H1 (cell line): ENCODE results near the gene TLR9. TPM values are rescaled to one million over a fixed set of nuclear protein-coding genes. Genes with fewer than 3 reads are reported as not detected.

Experiments
- CTCF ChIA-PET: fragments of 300-600 bp; sonication (Branson Sonifier 250); formaldehyde crosslinking; loops from one replicate; lab custom pipeline; 2021; ENCODE audit not compliant: partially characterized antibody; lab: Charles Lee
- POLR2A ChIA-PET: fragments of 300-600 bp; sonication (Branson Sonifier 250); formaldehyde crosslinking; loops from one replicate; lab custom pipeline; 2021; ENCODE audit warnings: inconsistent platforms; ENCODE audit not compliant: partially characterized antibody; lab: Charles Lee
- DNase-seq, 2 experiments: peaks; one replicate each; pipeline versions ENCODE4 v3.0.0 to v3.0.0-alpha.2; 2010 to 2022; ENCODE audit warnings: low spot score in 2 of 2, low read depth in 1 of 2, mixed read lengths in 1 of 2
- FAIRE-seq: peaks from 2 replicates; lab custom pipeline; 2011; peaks lifted over from hg19 to GRCh38; lab: Jason Lieb, UNC
- H2AFZ ChIP-seq: 2 replicates; pipeline ENCODE4 v1.8.1; 2012; ENCODE audit warnings: low read length, inconsistent platforms
- H2AK5ac ChIP-seq: 2 replicates; pipeline ENCODE4 v1.6.1; 2013; ENCODE audit warnings: low read depth, low read length
- H2BK120ac ChIP-seq: replicated peaks from 2 replicates; pipeline ENCODE3; 2013; ENCODE audit warnings: low read depth, low read length, inconsistent platforms
- H2BK12ac ChIP-seq: 2 replicates; pipeline ENCODE4 v1.6.1; 2013; ENCODE audit warnings: low read depth, low read length
- H2BK15ac ChIP-seq: 2 replicates; pipeline ENCODE4 v1.6.1; 2013; ENCODE audit warnings: low read length
- H2BK20ac ChIP-seq: 2 replicates; pipeline ENCODE4 v1.6.1; 2013; ENCODE audit warnings: low read length
- H2BK5ac ChIP-seq: 2 replicates; pipeline ENCODE4 v1.6.1; 2013; ENCODE audit warnings: low read depth, low read length
- H3K14ac ChIP-seq: 2 replicates; pipeline ENCODE4 v1.6.1; 2013; ENCODE audit warnings: inconsistent platforms; ENCODE audit not compliant: insufficient read length
- H3K18ac ChIP-seq: 2 replicates; pipeline ENCODE4 v1.6.1; 2013; ENCODE audit warnings: low read length; ENCODE audit errors: extremely low read depth
- H3K23ac ChIP-seq: 2 replicates; pipeline ENCODE4 v1.6.1; 2013; ENCODE audit warnings: inconsistent platforms; ENCODE audit not compliant: insufficient read length
- H3K23me2 ChIP-seq: 2 replicates; pipeline ENCODE4 v1.6.1; 2013; ENCODE audit warnings: low read depth, low read length
- H3K27ac ChIP-seq: 2 replicates; pipeline ENCODE4 v1.6.1; 2011; ENCODE audit warnings: low read depth, low read length, inconsistent platforms
- H3K27me3 ChIP-seq, 4 experiments: replicated peaks in 1 of 4; 1 replicate in 1 of 4; 2 replicates in 3 of 4; pipeline versions ENCODE4 v1.6.1 to v1.8.1; 2011 to 2013; ENCODE audit warnings: low read length in 3 of 4, mild to moderate bottlenecking in 3 of 4, inconsistent platforms in 2 of 4, mixed read lengths in 2 of 4, moderate library complexity in 1 of 4; ENCODE audit not compliant: control insufficient read depth in 3 of 4, insufficient read depth in 3 of 4; ENCODE audit errors: extremely low read depth in 1 of 4
- H3K36me3 ChIP-seq, 4 experiments: 2 replicates each; pipeline versions ENCODE4 v1.6.1 to v1.8.1; 2011 to 2013; ENCODE audit warnings: mild to moderate bottlenecking in 4 of 4, low read length in 3 of 4, moderate library complexity in 2 of 4, control low read depth in 1 of 4, inconsistent platforms in 1 of 4; ENCODE audit not compliant: insufficient read depth in 4 of 4, control insufficient read depth in 2 of 4
- H3K4ac ChIP-seq: replicated peaks from 2 replicates; pipeline ENCODE3; 2013; ENCODE audit warnings: low read length, low read depth, mixed read lengths, inconsistent platforms; ENCODE audit not compliant: insufficient read length
- H3K4me1 ChIP-seq, 4 experiments: replicated peaks in 1 of 4; 1 replicate in 1 of 4; 2 replicates in 3 of 4; pipeline versions ENCODE4 v1.6.1 to v1.8.1; 2011 to 2013; ENCODE audit warnings: low read length in 3 of 4, inconsistent platforms in 2 of 4, mixed read lengths in 1 of 4; ENCODE audit not compliant: insufficient read depth in 4 of 4, control insufficient read depth in 3 of 4
- H3K4me2 ChIP-seq, 2 experiments: 2 replicates each; pipeline versions ENCODE4 v1.6.1 to v1.8.1; 2011 to 2013; ENCODE audit warnings: low read depth in 2 of 2, low read length in 2 of 2, control low read depth in 1 of 2, inconsistent platforms in 1 of 2, mild to moderate bottlenecking in 1 of 2; ENCODE audit not compliant: insufficient read depth in 1 of 2
- H3K4me3 ChIP-seq, 4 experiments: fragments of 200-600, 300-600 bp in 1 of 4; sonication (generic), shearing (Covaris generic), sonication (Bioruptor Twin) in 1 of 4; 2 replicates each; pipeline versions ENCODE4 v1.5.1 to v1.8.1; 2011 to 2016; ENCODE audit warnings: low read length in 4 of 4, low read depth in 3 of 4, control low read depth in 2 of 4, inconsistent platforms in 2 of 4, mild to moderate bottlenecking in 2 of 4, mixed read lengths in 1 of 4, moderate library complexity in 1 of 4; ENCODE audit not compliant: insufficient read depth in 2 of 4; ENCODE audit errors: extremely low read depth in 1 of 4
- H3K56ac ChIP-seq: replicated peaks from 2 replicates; pipeline ENCODE3; 2013; ENCODE audit warnings: low read depth, mild to moderate bottlenecking, mixed read lengths, low read length, inconsistent platforms; ENCODE audit not compliant: insufficient read length
- H3K79me1 ChIP-seq: 2 replicates; pipeline ENCODE4 v1.6.1; 2013; ENCODE audit warnings: low read depth, low read length, control low read depth
- H3K79me2 ChIP-seq, 2 experiments: 2 replicates each; pipeline versions ENCODE4 v1.6.1 to v1.8.1; 2012 to 2013; ENCODE audit warnings: low read length in 2 of 2, mild to moderate bottlenecking in 2 of 2, inconsistent platforms in 1 of 2; ENCODE audit not compliant: insufficient read depth in 2 of 2, control insufficient read depth in 1 of 2
- H3K9ac ChIP-seq, 4 experiments: replicated peaks in 1 of 4; 1 replicate in 1 of 4; 2 replicates in 3 of 4; pipeline versions ENCODE4 v1.6.1 to v1.8.1; 2011 to 2013; ENCODE audit warnings: low read depth in 3 of 4, low read length in 3 of 4, control low read depth in 2 of 4, mild to moderate bottlenecking in 2 of 4, moderate library complexity in 2 of 4, inconsistent platforms in 1 of 4; ENCODE audit errors: extremely low read depth in 1 of 4
- H3K9me3 ChIP-seq, 2 experiments: 2 replicates each; pipeline versions ENCODE4 v1.6.1 to v1.8.1; 2012 to 2013; ENCODE audit warnings: mild to moderate bottlenecking in 2 of 2, moderate library complexity in 2 of 2, control low read depth in 1 of 2, inconsistent platforms in 1 of 2, low read depth in 1 of 2, low read length in 1 of 2, mixed read lengths in 1 of 2; ENCODE audit not compliant: insufficient read depth in 2 of 2
- H4K20me1 ChIP-seq, 2 experiments: replicated peaks in 1 of 2; 2 replicates each; pipeline versions ENCODE3 to v1.8.1; 2011 to 2013; ENCODE audit warnings: inconsistent platforms in 2 of 2, low read length in 2 of 2, mild to moderate bottlenecking in 1 of 2; ENCODE audit not compliant: insufficient read depth in 2 of 2, control insufficient read depth in 1 of 2
- H4K5ac ChIP-seq: 2 replicates; pipeline ENCODE4 v1.6.1; 2013; ENCODE audit warnings: low read length, low read depth, mixed read lengths, inconsistent platforms; ENCODE audit not compliant: insufficient read length
- H4K8ac ChIP-seq: 2 replicates; pipeline ENCODE4 v1.8.0; 2013; ENCODE audit warnings: mild to moderate bottlenecking, moderate library complexity, low read length, inconsistent platforms; ENCODE audit not compliant: insufficient read depth; ENCODE audit errors: extremely low read depth
- H4K91ac ChIP-seq: replicated peaks from 2 replicates; pipeline ENCODE3; 2013; ENCODE audit warnings: low read length, mixed read lengths, inconsistent platforms; ENCODE audit not compliant: insufficient read length
- ASH2L ChIP-seq: fragments of 200-600, 300-600 bp; sonication (generic); IDR thresholded peaks from one replicate; pipeline ENCODE4 v1.7.1; 2017; ENCODE audit warnings: low read length
- EGR1 ChIP-seq: IDR thresholded peaks from 2 replicates; pipeline ENCODE4 v1.6.1; 2011; ENCODE audit warnings: low read depth, low read length, borderline replicate concordance
- GTF2F1 ChIP-seq: IDR thresholded peaks from 2 replicates; pipeline ENCODE4 v1.6.1; 2012; ENCODE audit warnings: low read depth, low read length, improper control_type of control experiment, borderline replicate concordance
- KDM1A ChIP-seq: fragments of 200-600, 300-600 bp; sonication (generic); IDR thresholded peaks from 2 replicates; pipeline ENCODE4 v1.7.1; 2016; ENCODE audit warnings: mild to moderate bottlenecking, low read length, borderline replicate concordance
- KDM5A ChIP-seq: fragments of 200-600 bp; IDR thresholded peaks from 2 replicates; pipeline ENCODE4 v1.7.1; 2012; ENCODE audit warnings: mild to moderate bottlenecking, low read length, inconsistent platforms, mixed read lengths
- SAP30 ChIP-seq: fragments of 300-600 bp; sonication (generic); IDR thresholded peaks from 2 replicates; pipeline ENCODE4 v1.7.1; 2012; ENCODE audit warnings: low read length, moderate library complexity, mild to moderate bottlenecking, inconsistent platforms; ENCODE audit not compliant: insufficient read depth, insufficient replicate concordance
- SP1 ChIP-seq: IDR thresholded peaks from 2 replicates; pipeline ENCODE4 v1.6.1; 2011; ENCODE audit warnings: low read depth, low read length
- TAF1 ChIP-seq: IDR thresholded peaks from 2 replicates; pipeline ENCODE4 v1.6.1; 2011; ENCODE audit warnings: mild to moderate bottlenecking, low read depth, low read length
- ZNF274 ChIP-seq: IDR thresholded peaks from 2 replicates; pipeline ENCODE4 v1.7.0; 2012; ENCODE audit warnings: low read length, borderline replicate concordance; ENCODE audit errors: extremely low read depth
- WGBS, 2 experiments: shearing (Covaris generic) in 1 of 2; methylation state at CpG; one replicate each; pipeline versions ENCODE4 v1.1.6 to v1.1.7; 2013 to 2015; ENCODE audit warnings: low lambda C conversion rate in 2 of 2, mixed read lengths in 2 of 2, inconsistent platforms in 1 of 2, low coverage in 1 of 2, missing lambda C conversion rate in 1 of 2; ENCODE audit not compliant: insufficient replicate concordance in 2 of 2, insufficient coverage in 1 of 2, insufficient read length in 1 of 2; ENCODE audit errors: extremely low coverage in 1 of 2, missing lambda C conversion rate in 1 of 2; 5-methylcytosine and 5-hydroxymethylcytosine counted together
- polyA plus RNA-seq, 7 experiments: library from polyadenylated mRNA; depleted of rRNA in 3 of 7; stranded (reverse) in 5 of 7; unstranded in 2 of 7; fragments of >200 nt in 5 of 7; fragments of 200-250 nt in 2 of 7; gene quantifications; 1 replicate in 5 of 7; 2 replicates in 1 of 7; 4 replicates in 1 of 7; pipeline versions ENCODE4 v1.2.1 to v1.2.3, GENCODE V29; 2011 to 2013; ENCODE audit warnings: missing spikeins in 2 of 7, mixed read lengths in 2 of 7
- total RNA-seq: library from RNA; stranded (reverse); fragmentation: NEBNext Ultra II Directional; extraction: Animal tissue kit (Norgen Biotek cat#: 25700); gene quantifications from 2 replicates; pipeline ENCODE4 v1.2.1, GENCODE V29; 2021

TLR9 gene
- total and polyA plus RNA-seq, 2 of the 8 experiments (the other 6 are each of a cell fraction or from before 2014, with no cell fraction given), result 0.05 TPM; not detected in 1

DNA sequence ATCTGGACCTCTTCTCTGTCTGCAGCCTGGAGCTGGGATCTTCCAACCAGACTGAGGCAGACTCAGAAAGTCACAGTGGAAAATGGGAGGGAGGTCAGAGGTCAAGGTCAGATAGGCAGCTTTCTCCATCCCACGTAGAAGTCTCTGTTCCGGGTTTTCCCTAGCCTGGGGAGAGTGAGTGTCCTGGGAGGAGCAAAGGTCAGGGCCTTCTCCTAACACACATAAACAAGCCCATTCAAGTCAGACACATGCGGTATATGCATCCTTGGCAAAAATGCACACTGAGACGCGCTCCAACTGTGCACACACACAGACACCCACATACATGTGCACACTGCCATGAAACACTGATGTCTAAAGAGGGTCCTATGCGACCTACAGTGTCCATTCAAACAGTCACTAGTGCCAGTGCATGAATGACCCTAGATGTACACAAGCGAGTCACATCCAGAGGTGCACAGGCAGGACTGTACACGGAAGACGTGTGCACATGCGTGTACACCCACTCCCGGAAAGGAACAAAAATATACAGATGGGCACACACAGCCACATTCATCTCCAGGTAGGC lies 12.8 kb upstream of the TLR9 start:
- peak overlapping the region; percentile 3 for H3K4ac ChIP-seq
- H2BK12ac ChIP-seq, result peak overlapping the region; percentile 28; the same call in 1 of the 2 replicates
- no peaks in the 10 kb centered on the region for H3K9me3 ChIP-seq
- peaks cover 2 to 7% of the 10 kb centered on the region in 2 experiments for H4K20me1 ChIP-seq
- FAIRE-seq, result no peak
- peak overlapping the region in 2 of 4 experiments; percentile 25 to 61; a peak in 3 of 7 replicates for H3K9ac ChIP-seq
- H3K4me1 ChIP-seq, result peaks cover 15 to 42% (median 28%) of the 10 kb centered on the region in 4 experiments
- H3K4me3 ChIP-seq, result peak overlapping the region; percentile 72 to 95 (median 91)
- POLR2A ChIA-PET, result interaction anchor here (0.7 to 6.5 kb wide), 15 partner anchors 7 to 246 kb away, joined by 3 to 69 read pairs (median 4); partner anchors contain the start of genes GLYCTK, PPM1M, RPL29 and TLR9
- peak overlapping the region; percentile 24 for H3K56ac ChIP-seq
- H3K27me3 ChIP-seq, result no peaks in the 10 kb centered on the region
- H2BK15ac ChIP-seq, result peak overlapping the region; percentile 21; the same call in 1 of the 2 replicates
- CTCF ChIA-PET, result interaction anchor here (0.7 to 14.4 kb wide), 12 partner anchors 6 to 224 kb away, joined by 3 to 336 read pairs (median 6); partner anchors contain the start of genes PPM1M, TLR9 and WDR82
- H3K79me2 ChIP-seq, result peaks cover 0 to 15% of the 10 kb centered on the region in 2 experiments; a peak in 2 of 4 replicates
- H2BK5ac ChIP-seq, result peak overlapping the region; percentile 96; the same call in 1 of the 2 replicates
- H3K14ac ChIP-seq, result peak overlapping the region; percentile 78
- 34% methylated on average over 11 of the region's 11 CpGs; no CpG with 5 or more reads in 1 of the 2 experiments for WGBS, 2 experiments
- peak overlapping the region; percentile 78 for H4K91ac ChIP-seq
- H2AK5ac ChIP-seq, result peak overlapping the region; percentile 54
- H4K5ac ChIP-seq, result peak overlapping the region; percentile 16
- H3K4me2 ChIP-seq, result peak overlapping the region; percentile 78 to 98
- no peak overlapping the region for H2BK20ac ChIP-seq
- no peak overlapping the region; the same call in 1 of the 2 replicates for H4K8ac ChIP-seq
- H3K18ac ChIP-seq, result peak overlapping the region; percentile 65
- no peaks in the 10 kb centered on the region for H3K36me3 ChIP-seq
- H2AFZ ChIP-seq, result no peak overlapping the region
- TF ChIP-seq ASH2L (peak; percentile 24), ZNF274 (no peak), EGR1 (0 out of 2 replicates have a peak, but pooled peaks have one; percentile 10), KDM5A (no peak), SP1 (peak; percentile 89), GTF2F1 (no peak), KDM1A (peak; percentile 95; the same call in 1 of the 2 replicates), SAP30 (peak; percentile 22), TAF1 (0 out of 2 replicates have a peak, but pooled peaks have one; percentile 13)
- H3K23ac ChIP-seq, result peak overlapping the region; percentile 93
- H3K27ac ChIP-seq, result no peak overlapping the region
- peaks cover 15% of the 10 kb centered on the region for H3K79me1 ChIP-seq
- H2BK120ac ChIP-seq, result peak overlapping the region; percentile 73
- H3K23me2 ChIP-seq, result peaks cover 9% of the 10 kb centered on the region
- peak in 1 of 2 experiments; percentile 59 for DNase-seq
